Endodermal cell (in vitro differentiated cells): ENCODE measurements around the gene SELENOP. TPM values are rescaled to one million over a fixed set of nuclear protein-coding genes. Genes with fewer than 3 reads are reported as not detected.

Source experiments
- DNase-seq: peaks from one replicate; pipeline ENCODE4 v3.0.0-alpha.2; 2017
- H3K27ac ChIP-seq: 2 replicates; pipeline ENCODE4 v1.5.1; 2013; ENCODE audit warnings: mild to moderate bottlenecking, low read depth, low read length, moderate library complexity
- H3K27me3 ChIP-seq: 2 replicates; pipeline ENCODE4 v1.6.1; 2013; ENCODE audit warnings: mild to moderate bottlenecking, low read length, moderate library complexity; ENCODE audit not compliant: insufficient read depth, control insufficient read depth, poor library complexity, severe bottlenecking
- H3K36me3 ChIP-seq: 2 replicates; pipeline ENCODE4 v1.7.0; 2013; ENCODE audit warnings: mild to moderate bottlenecking, low read length, moderate library complexity; ENCODE audit not compliant: control insufficient read depth, insufficient read depth
- H3K4me1 ChIP-seq: one replicate; pipeline ENCODE4 v1.7.0; 2013; ENCODE audit warnings: low read length; ENCODE audit not compliant: control insufficient read depth, insufficient read depth
- H3K4me3 ChIP-seq: 2 replicates; pipeline ENCODE4 v1.5.1; 2013; ENCODE audit warnings: mild to moderate bottlenecking, low read length, moderate library complexity
- H3K9ac ChIP-seq: 2 replicates; pipeline ENCODE4 v1.6.1; 2013; ENCODE audit warnings: mild to moderate bottlenecking, low read length, moderate library complexity; ENCODE audit not compliant: poor library complexity, severe bottlenecking; ENCODE audit errors: extremely low read depth
- H3K9me3 ChIP-seq: 2 replicates; pipeline ENCODE4 v1.6.1; 2013; ENCODE audit warnings: mild to moderate bottlenecking, low read length, moderate library complexity; ENCODE audit not compliant: control insufficient read depth
- H3K27ac Mint-ChIP-seq: 2 replicates; pipeline ENCODE4 v1.8.0; 2020; ENCODE audit warnings: mixed read lengths
- H3K27me3 Mint-ChIP-seq: 2 replicates; pipeline ENCODE4 v1.8.0; 2021; ENCODE audit warnings: mild to moderate bottlenecking, mixed read lengths; ENCODE audit not compliant: insufficient read depth
- H3K36me3 Mint-ChIP-seq: 2 replicates; pipeline ENCODE4 v1.8.0; 2020; ENCODE audit warnings: low read depth, mixed read lengths
- H3K4me1 Mint-ChIP-seq: 2 replicates; pipeline ENCODE4 v1.8.0; 2020; ENCODE audit warnings: mixed read lengths
- H3K4me3 Mint-ChIP-seq: 2 replicates; pipeline ENCODE4 v1.8.0; 2020; ENCODE audit warnings: mild to moderate bottlenecking, moderate library complexity, mixed read lengths
- H3K9me3 Mint-ChIP-seq: 2 replicates; pipeline ENCODE4 v1.8.0; 2020; ENCODE audit warnings: mild to moderate bottlenecking, mixed read lengths
- WGBS, 2 experiments: methylation state at CpG; one replicate each; pipeline versions ENCODE4 v1.1.5 to v1.1.7; 2013; ENCODE audit warnings: missing lambda C conversion rate in 2 of 2, mixed read lengths in 1 of 2; ENCODE audit not compliant: insufficient coverage in 1 of 2, insufficient read length in 1 of 2; 5-methylcytosine and 5-hydroxymethylcytosine counted together
- total RNA-seq, 2 donors: library from RNA; stranded (reverse); fragmentation: NEBNext Ultra II Directional in 1 of 2; extraction: Animal tissue kit (Norgen Biotek cat#: 25700) in 1 of 2; gene quantifications; 2 replicates in 1 of 2; 3 replicates in 1 of 2; pipeline ENCODE4 v1.2.1, GENCODE V29; 2021
- TF ChIP-seq, protein P1 (sequence below): fragments of 200-600 bp; sonication (generic); conservative IDR thresholded peaks from 2 replicates; pipeline ENCODE4 v1.5.0; 2021; ENCODE audit warnings: antibody characterized with exemption, mild to moderate bottlenecking

SELENOP gene
- total RNA-seq, 2 donors from 2014 or later, result 79.8 to 121 TPM

GRCh38 chr5:42750507-42750906 lies 61.2 kb downstream of the SELENOP start:
- Mint-ChIP-seq H3K4me3 (no peak overlapping the region), H3K36me3 (no peaks in the 10 kb centered on the region), H3K27ac (no peak overlapping the region), H3K9me3 (no peaks in the 10 kb centered on the region), H3K27me3 (no peaks in the 10 kb centered on the region), H3K4me1 (no peaks in the 10 kb centered on the region)
- DNase-seq, result no peak
- 82 to 92% methylated on average over 2 to 4 of the region's 5 CpGs for WGBS, 2 experiments
- no peak overlapping the region for H3K27ac ChIP-seq
- H3K4me1 ChIP-seq, result no peaks in the 10 kb centered on the region
- no peaks in the 10 kb centered on the region for H3K36me3 ChIP-seq
- no peaks in the 10 kb centered on the region for H3K27me3 ChIP-seq
- no peak overlapping the region for H3K4me3 ChIP-seq
- TF ChIP-seq, protein P1, sequence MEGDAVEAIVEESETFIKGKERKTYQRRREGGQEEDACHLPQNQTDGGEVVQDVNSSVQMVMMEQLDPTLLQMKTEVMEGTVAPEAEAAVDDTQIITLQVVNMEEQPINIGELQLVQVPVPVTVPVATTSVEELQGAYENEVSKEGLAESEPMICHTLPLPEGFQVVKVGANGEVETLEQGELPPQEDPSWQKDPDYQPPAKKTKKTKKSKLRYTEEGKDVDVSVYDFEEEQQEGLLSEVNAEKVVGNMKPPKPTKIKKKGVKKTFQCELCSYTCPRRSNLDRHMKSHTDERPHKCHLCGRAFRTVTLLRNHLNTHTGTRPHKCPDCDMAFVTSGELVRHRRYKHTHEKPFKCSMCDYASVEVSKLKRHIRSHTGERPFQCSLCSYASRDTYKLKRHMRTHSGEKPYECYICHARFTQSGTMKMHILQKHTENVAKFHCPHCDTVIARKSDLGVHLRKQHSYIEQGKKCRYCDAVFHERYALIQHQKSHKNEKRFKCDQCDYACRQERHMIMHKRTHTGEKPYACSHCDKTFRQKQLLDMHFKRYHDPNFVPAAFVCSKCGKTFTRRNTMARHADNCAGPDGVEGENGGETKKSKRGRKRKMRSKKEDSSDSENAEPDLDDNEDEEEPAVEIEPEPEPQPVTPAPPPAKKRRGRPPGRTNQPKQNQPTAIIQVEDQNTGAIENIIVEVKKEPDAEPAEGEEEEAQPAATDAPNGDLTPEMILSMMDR, result no peak
- no peak overlapping the region for H3K9ac ChIP-seq
- H3K9me3 ChIP-seq, result no peaks in the 10 kb centered on the region

Other genes starting within 250 kb of the SELENOP start
- 10 to 100 TPM in 1 of 2 donors, 1 to 10 TPM in 1; 4.7 to 13.9 TPM for gene CCDC152, start 55.1 kb downstream of the SELENOP start, total RNA-seq
- gene ANXA2R, start 228.4 kb upstream of the SELENOP start, total RNA-seq, result under 1 TPM; 0.73 to 0.97 TPM